ENCODE results near the gene KCNH1.

The KCNH1 gene

GRCh38 chr1:211132721-211133392 lies 1.1 kb downstream of the KCNH1 start:
- H3K36me3 ChIP-seq (ENCODE audit: control insufficient read depth, insufficient read depth, low read length), result no peaks in the 10 kb centered on the region
- peak overlapping the region; percentile 66 for H3K4me3 ChIP-seq (ENCODE audit: low read depth, low read length)
- no peaks in the 10 kb centered on the region for H3K9me3 ChIP-seq (ENCODE audit: control insufficient read depth, insufficient read depth, low read length)
- no peak overlapping the region for H3K9ac ChIP-seq (ENCODE audit: low read depth, low read length)
- H3K4me1 ChIP-seq (ENCODE audit: control insufficient read depth, insufficient read depth, low read length), result peaks cover 7% of the 10 kb centered on the region
- peaks cover 25% of the 10 kb centered on the region for H3K27me3 ChIP-seq (ENCODE audit: control insufficient read depth, insufficient read depth, low read length)

- Histone ChIP-seq H3K9ac (ENCODE audit: low read depth, low read length) (no peak overlapping the region), H3K36me3 (ENCODE audit: control insufficient read depth, insufficient read depth, low read length) (no peaks in the 10 kb centered on the region), H3K4me3 (ENCODE audit: low read depth, low read length) (no peak overlapping the region), H3K27me3 (ENCODE audit: control insufficient read depth, insufficient read depth, low read length) (peaks cover 25% of the 10 kb centered on the region), H3K4me1 (ENCODE audit: control insufficient read depth, insufficient read depth, low read length) (peaks cover 7% of the 10 kb centered on the region), H3K9me3 (ENCODE audit: control insufficient read depth, insufficient read depth, low read length) (no peaks in the 10 kb centered on the region)
Observed at GRCh38 chr1:211129776-211130175, 4.2 kb downstream of the KCNH1 start.

DNA sequence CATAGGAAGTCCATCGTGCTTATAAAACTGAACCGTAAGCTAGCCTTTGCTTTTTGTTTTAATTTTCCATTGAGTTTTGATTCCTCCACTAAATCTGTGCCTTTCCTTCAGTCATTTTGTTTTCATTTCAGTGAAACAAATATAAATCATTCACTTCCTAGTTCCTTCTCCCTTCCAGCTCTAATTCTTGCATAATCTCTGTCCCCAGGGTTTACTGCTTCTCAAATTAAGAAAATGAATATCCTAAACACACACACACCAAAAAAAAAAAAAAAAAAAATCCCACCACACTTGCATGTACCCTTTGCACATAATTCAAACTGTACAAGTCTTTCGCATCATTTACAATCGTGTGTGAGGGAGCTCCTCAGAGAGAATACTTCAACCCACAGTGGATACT lies 6.8 kb downstream of the KCNH1 start:
- no peaks in the 10 kb centered on the region for H3K4me1 ChIP-seq (ENCODE audit: control insufficient read depth, insufficient read depth, low read length)
- H3K27me3 ChIP-seq (ENCODE audit: control insufficient read depth, insufficient read depth, low read length), result peaks cover 12% of the 10 kb centered on the region
- no peaks in the 10 kb centered on the region for H3K9me3 ChIP-seq (ENCODE audit: control insufficient read depth, insufficient read depth, low read length)
- H3K4me3 ChIP-seq (ENCODE audit: low read depth, low read length), result no peak overlapping the region
- H3K36me3 ChIP-seq (ENCODE audit: control insufficient read depth, insufficient read depth, low read length), result no peaks in the 10 kb centered on the region
- H3K9ac ChIP-seq (ENCODE audit: low read depth, low read length), result no peak overlapping the region

- H3K9me3 ChIP-seq (ENCODE audit: control insufficient read depth, insufficient read depth, low read length), result no peaks in the 10 kb centered on the region
- no peak overlapping the region for H3K4me3 ChIP-seq (ENCODE audit: low read depth, low read length)
- no peaks in the 10 kb centered on the region for H3K4me1 ChIP-seq (ENCODE audit: control insufficient read depth, insufficient read depth, low read length)
- H3K27me3 ChIP-seq (ENCODE audit: control insufficient read depth, insufficient read depth, low read length), result peaks cover 6% of the 10 kb centered on the region
- no peaks in the 10 kb centered on the region for H3K36me3 ChIP-seq (ENCODE audit: control insufficient read depth, insufficient read depth, low read length)
- H3K9ac ChIP-seq (ENCODE audit: low read depth, low read length), result no peak overlapping the region
Observed at GRCh38 chr1:211126622-211127021, 7.3 kb downstream of the KCNH1 start.

DNA sequence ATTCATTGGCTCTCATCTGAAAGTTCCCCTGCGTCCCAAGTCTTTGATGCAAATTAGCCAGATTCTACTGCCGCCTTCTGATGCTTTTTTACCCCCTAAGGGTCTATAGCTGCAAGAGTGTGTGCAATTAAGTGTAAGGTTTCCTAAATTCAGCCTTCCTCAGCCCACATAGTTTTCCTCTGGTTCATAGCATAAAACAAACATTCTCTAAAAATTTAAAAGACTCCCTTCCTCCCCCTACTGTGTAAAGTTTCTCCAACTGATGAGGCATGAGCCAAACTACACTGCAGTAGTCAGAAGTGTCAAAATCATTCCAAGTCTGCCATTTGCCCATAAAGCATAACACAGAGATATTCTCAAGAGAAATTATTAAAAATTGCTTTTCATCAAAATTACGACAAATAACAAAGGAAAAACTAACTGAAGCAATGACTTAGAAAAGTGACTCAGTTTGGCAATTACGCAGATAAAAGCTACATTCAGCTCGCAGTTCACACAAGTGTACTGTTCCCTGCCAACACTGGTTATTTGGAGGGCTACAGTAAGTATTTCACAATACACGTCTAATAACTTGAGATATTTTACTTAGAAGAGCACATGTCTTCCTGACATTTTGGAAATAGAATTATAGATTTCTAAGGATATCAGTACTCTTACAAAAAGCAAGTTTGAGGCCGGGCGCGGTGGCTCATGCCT lies 15.4 kb downstream of the KCNH1 start:
- H3K27me3 ChIP-seq (ENCODE audit: control insufficient read depth, insufficient read depth, low read length), result no peaks in the 10 kb centered on the region
- H3K9ac ChIP-seq (ENCODE audit: low read depth, low read length), result no peak overlapping the region
- no peaks in the 10 kb centered on the region for H3K9me3 ChIP-seq (ENCODE audit: control insufficient read depth, insufficient read depth, low read length)
- no peaks in the 10 kb centered on the region for H3K4me1 ChIP-seq (ENCODE audit: control insufficient read depth, insufficient read depth, low read length)
- H3K36me3 ChIP-seq (ENCODE audit: control insufficient read depth, insufficient read depth, low read length), result no peaks in the 10 kb centered on the region
- no peak overlapping the region for H3K4me3 ChIP-seq (ENCODE audit: low read depth, low read length)

DNA sequence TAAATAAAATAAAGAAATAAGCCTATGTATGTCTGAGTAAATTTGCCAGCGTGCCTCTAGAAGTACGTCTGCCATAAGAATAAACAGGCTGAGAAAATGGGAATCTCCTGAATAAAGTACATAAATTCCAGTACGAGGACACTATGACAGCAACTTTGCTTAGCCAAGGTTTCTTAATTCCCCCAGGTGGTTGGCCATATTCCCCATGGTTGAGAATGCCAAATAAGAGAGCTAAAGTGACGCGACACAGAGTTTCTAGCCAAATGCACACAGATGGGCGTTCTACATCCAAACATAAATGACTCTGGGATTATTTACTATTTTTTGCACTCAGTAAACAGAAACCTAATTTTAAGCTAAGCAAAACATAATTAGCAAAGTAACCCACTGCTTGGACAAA lies 19.5 kb downstream of the KCNH1 start:
- Histone ChIP-seq H3K27me3 (ENCODE audit: control insufficient read depth, insufficient read depth, low read length) (no peaks in the 10 kb centered on the region), H3K36me3 (ENCODE audit: control insufficient read depth, insufficient read depth, low read length) (no peaks in the 10 kb centered on the region), H3K9me3 (ENCODE audit: control insufficient read depth, insufficient read depth, low read length) (no peaks in the 10 kb centered on the region), H3K4me3 (ENCODE audit: low read depth, low read length) (no peak overlapping the region), H3K9ac (ENCODE audit: low read depth, low read length) (no peak overlapping the region), H3K4me1 (ENCODE audit: control insufficient read depth, insufficient read depth, low read length) (no peaks in the 10 kb centered on the region)

DNA sequence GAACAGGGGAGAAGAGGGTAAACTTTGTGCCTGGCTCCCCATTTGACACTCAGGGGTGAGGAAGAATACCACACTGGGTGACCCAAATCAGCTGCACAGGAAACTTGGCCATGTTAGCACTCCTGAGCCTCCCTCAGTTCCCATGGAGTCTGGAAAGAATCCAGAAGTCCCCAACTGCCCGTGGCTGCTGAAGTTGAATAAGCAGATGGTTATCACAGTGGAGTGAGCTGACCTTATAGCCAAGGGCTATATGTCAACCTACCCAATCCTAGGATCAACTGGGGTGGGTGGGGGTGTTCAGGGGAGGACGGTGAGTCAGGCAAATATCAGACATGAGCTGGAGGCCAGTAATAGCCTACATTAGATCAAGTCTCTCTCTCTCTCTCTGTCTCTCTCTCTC lies 20.4 kb downstream of the KCNH1 start:
- H3K9ac ChIP-seq (ENCODE audit: low read depth, low read length), result no peak overlapping the region
- no peaks in the 10 kb centered on the region for H3K9me3 ChIP-seq (ENCODE audit: control insufficient read depth, insufficient read depth, low read length)
- no peaks in the 10 kb centered on the region for H3K36me3 ChIP-seq (ENCODE audit: control insufficient read depth, insufficient read depth, low read length)
- H3K27me3 ChIP-seq (ENCODE audit: control insufficient read depth, insufficient read depth, low read length), result no peaks in the 10 kb centered on the region
- H3K4me1 ChIP-seq (ENCODE audit: control insufficient read depth, insufficient read depth, low read length), result no peaks in the 10 kb centered on the region
- H3K4me3 ChIP-seq (ENCODE audit: low read depth, low read length), result no peak overlapping the region

GRCh38 chr1:211111351-211111750 lies 22.6 kb downstream of the KCNH1 start:
- Histone ChIP-seq H3K27me3 (ENCODE audit: control insufficient read depth, insufficient read depth, low read length) (no peaks in the 10 kb centered on the region), H3K36me3 (ENCODE audit: control insufficient read depth, insufficient read depth, low read length) (no peaks in the 10 kb centered on the region), H3K4me3 (ENCODE audit: low read depth, low read length) (no peak overlapping the region), H3K4me1 (ENCODE audit: control insufficient read depth, insufficient read depth, low read length) (no peaks in the 10 kb centered on the region), H3K9me3 (ENCODE audit: control insufficient read depth, insufficient read depth, low read length) (no peaks in the 10 kb centered on the region), H3K9ac (ENCODE audit: low read depth, low read length) (no peak overlapping the region)

GRCh38 chr1:211101481-211101880 lies 32.5 kb downstream of the KCNH1 start:
- H3K4me3 ChIP-seq (ENCODE audit: low read depth, low read length), result no peak overlapping the region
- no peak overlapping the region for H3K9ac ChIP-seq (ENCODE audit: low read depth, low read length)
- H3K27me3 ChIP-seq (ENCODE audit: control insufficient read depth, insufficient read depth, low read length), result no peaks in the 10 kb centered on the region
- no peaks in the 10 kb centered on the region for H3K4me1 ChIP-seq (ENCODE audit: control insufficient read depth, insufficient read depth, low read length)
- H3K9me3 ChIP-seq (ENCODE audit: control insufficient read depth, insufficient read depth, low read length), result no peaks in the 10 kb centered on the region
- no peaks in the 10 kb centered on the region for H3K36me3 ChIP-seq (ENCODE audit: control insufficient read depth, insufficient read depth, low read length)

DNA sequence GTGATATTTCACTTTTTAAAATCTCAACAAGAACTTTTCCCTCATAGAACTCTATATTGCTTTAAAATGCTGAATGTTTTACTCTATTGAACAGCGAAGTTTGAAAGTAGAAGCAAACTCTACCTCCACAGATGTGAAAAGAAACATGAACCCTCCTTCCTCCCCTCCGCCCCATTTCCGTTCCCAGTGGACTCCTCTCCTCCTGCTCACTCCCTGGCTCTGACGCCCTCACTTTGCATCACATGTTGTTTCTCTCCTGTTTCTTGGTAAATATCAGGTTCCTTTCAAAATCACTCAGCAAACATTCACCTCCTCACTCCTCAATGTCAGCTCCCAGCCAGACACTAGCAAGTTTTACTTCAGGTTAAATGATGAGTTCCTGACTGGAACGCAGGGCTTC lies 34.6 kb downstream of the KCNH1 start:
- Histone ChIP-seq H3K27me3 (ENCODE audit: control insufficient read depth, insufficient read depth, low read length) (no peaks in the 10 kb centered on the region), H3K9ac (ENCODE audit: low read depth, low read length) (no peak overlapping the region), H3K36me3 (ENCODE audit: control insufficient read depth, insufficient read depth, low read length) (no peaks in the 10 kb centered on the region), H3K4me3 (ENCODE audit: low read depth, low read length) (no peak overlapping the region), H3K4me1 (ENCODE audit: control insufficient read depth, insufficient read depth, low read length) (no peaks in the 10 kb centered on the region), H3K9me3 (ENCODE audit: control insufficient read depth, insufficient read depth, low read length) (peaks cover under 1% of the 10 kb centered on the region)

GRCh38 chr1:211095381-211095780 lies 38.6 kb downstream of the KCNH1 start:
- Histone ChIP-seq H3K9ac (ENCODE audit: low read depth, low read length) (no peak overlapping the region), H3K36me3 (ENCODE audit: control insufficient read depth, insufficient read depth, low read length) (no peaks in the 10 kb centered on the region), H3K9me3 (ENCODE audit: control insufficient read depth, insufficient read depth, low read length) (peaks cover 5% of the 10 kb centered on the region), H3K4me3 (ENCODE audit: low read depth, low read length) (no peak overlapping the region), H3K27me3 (ENCODE audit: control insufficient read depth, insufficient read depth, low read length) (no peaks in the 10 kb centered on the region), H3K4me1 (ENCODE audit: control insufficient read depth, insufficient read depth, low read length) (no peaks in the 10 kb centered on the region)

DNA sequence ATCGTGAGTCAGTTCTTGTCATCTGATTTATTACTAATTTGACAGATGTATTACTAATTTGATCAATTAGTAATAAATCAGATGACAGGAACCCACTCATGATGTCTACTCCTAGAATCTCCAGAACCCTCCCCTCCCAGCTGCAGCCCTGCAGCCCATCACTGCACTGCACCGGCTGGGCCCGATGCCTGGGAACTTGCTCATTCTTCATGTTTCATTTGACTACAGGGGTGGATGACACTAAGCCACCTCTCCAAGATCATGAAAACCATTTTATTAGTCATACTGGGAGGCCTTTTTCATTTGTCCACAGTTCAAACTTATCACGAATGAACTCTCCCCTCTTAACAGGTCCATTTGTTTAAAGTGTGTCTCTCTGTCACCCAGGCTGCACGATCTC lies 41.0 kb downstream of the KCNH1 start:
- H3K9ac ChIP-seq (ENCODE audit: low read depth, low read length), result no peak overlapping the region
- no peaks in the 10 kb centered on the region for H3K27me3 ChIP-seq (ENCODE audit: control insufficient read depth, insufficient read depth, low read length)
- H3K9me3 ChIP-seq (ENCODE audit: control insufficient read depth, insufficient read depth, low read length), result peaks cover 5% of the 10 kb centered on the region
- no peaks in the 10 kb centered on the region for H3K36me3 ChIP-seq (ENCODE audit: control insufficient read depth, insufficient read depth, low read length)
- no peak overlapping the region for H3K4me3 ChIP-seq (ENCODE audit: low read depth, low read length)
- no peaks in the 10 kb centered on the region for H3K4me1 ChIP-seq (ENCODE audit: control insufficient read depth, insufficient read depth, low read length)

Data from iPS-15b (cell line).